IMR-90 (cell line): ENCODE results near the gene GORASP1. TPM values are rescaled to one million over a fixed set of nuclear protein-coding genes. Genes with fewer than 3 reads are reported as not detected.

ENCODE experiments used
- ATAC-seq: fragments of 200-7000 bp; cut with Tn5 transposase; 2 replicates; pipeline ENCODE4 v1.9.1; 2020; ENCODE audit warnings: low read depth, mild to moderate bottlenecking, moderate library complexity
- BruUV-seq: library from RNA; stranded (reverse); fragments of 400-500 nt; replicated peaks from 2 replicates; lab custom pipeline; 2021; lab: Mats Ljungman, UMichigan
- CTCF ChIA-PET: fragments of 300-600 bp; formaldehyde crosslinking; extraction: SDS; loops from one replicate; lab custom pipeline; 2021; ENCODE audit warnings: antibody characterized with exemption; lab: Yijun Ruan, JAX
- POLR2A ChIA-PET: fragments of 300-600 bp; sonication (Branson Sonifier 250); formaldehyde crosslinking; loops from one replicate; lab custom pipeline; 2022; ENCODE audit warnings: antibody characterized with exemption; ENCODE audit not compliant: unreplicated experiment; lab: Charles Lee
- DNase-seq: peaks from one replicate; pipeline ENCODE4 v3.0.0; 2013
- H2AFZ ChIP-seq: replicated peaks from 2 replicates; pipeline ENCODE3; 2013; ENCODE audit warnings: low read length, mild to moderate bottlenecking; ENCODE audit not compliant: poor library complexity
- H2AK5ac ChIP-seq: 2 replicates; pipeline ENCODE4 v1.6.1; 2013; ENCODE audit warnings: low read depth, low read length, inconsistent platforms
- H2AK9ac ChIP-seq: replicated peaks from 2 replicates; pipeline ENCODE3; 2013; ENCODE audit warnings: mild to moderate bottlenecking, low read depth, low read length, moderate library complexity; ENCODE audit not compliant: poor library complexity
- H2BK120ac ChIP-seq: 2 replicates; pipeline ENCODE4 v1.6.1; 2013; ENCODE audit warnings: low read depth, low read length, inconsistent platforms
- H2BK15ac ChIP-seq: 3 replicates; pipeline ENCODE4 v1.6.1; 2013; ENCODE audit warnings: low read depth, low read length, inconsistent platforms
- H2BK20ac ChIP-seq: 2 replicates; pipeline ENCODE4 v1.6.1; 2013; ENCODE audit warnings: low read depth, mild to moderate bottlenecking, inconsistent platforms, low read length, moderate library complexity
- H2BK5ac ChIP-seq: 2 replicates; pipeline ENCODE4 v1.6.1; 2013; ENCODE audit warnings: mild to moderate bottlenecking, low read depth, low read length, inconsistent platforms; ENCODE audit not compliant: poor library complexity, severe bottlenecking
- H3K14ac ChIP-seq: replicated peaks from 2 replicates; pipeline ENCODE4 v1.6.1; 2013; ENCODE audit warnings: low read depth, low read length, inconsistent platforms
- H3K18ac ChIP-seq: 2 replicates; pipeline ENCODE4 v1.6.1; 2013; ENCODE audit warnings: low read depth, low read length, control low read depth
- H3K23ac ChIP-seq: 2 replicates; pipeline ENCODE4 v1.6.1; 2013; ENCODE audit warnings: low read depth, low read length, inconsistent platforms
- H3K27ac ChIP-seq: 2 replicates; pipeline ENCODE4 v1.5.1; 2013; ENCODE audit warnings: mild to moderate bottlenecking, control low read depth, low read length; ENCODE audit not compliant: insufficient read depth
- H3K27me3 ChIP-seq: 2 replicates; pipeline ENCODE4 v1.6.1; 2013; ENCODE audit warnings: low read length; ENCODE audit not compliant: control insufficient read depth, insufficient read depth
- H3K36me3 ChIP-seq: 2 replicates; pipeline ENCODE4 v1.6.1; 2013; ENCODE audit warnings: low read length, mixed read lengths; ENCODE audit not compliant: control insufficient read depth, insufficient read depth
- H3K4ac ChIP-seq: 2 replicates; pipeline ENCODE4 v1.6.1; 2013; ENCODE audit warnings: low read depth, low read length, inconsistent platforms
- H3K4me1 ChIP-seq: 2 replicates; pipeline ENCODE4 v1.6.1; 2013; ENCODE audit warnings: low read length, mixed read lengths; ENCODE audit not compliant: control insufficient read depth, insufficient read depth
- H3K4me2 ChIP-seq: 2 replicates; pipeline ENCODE4 v1.6.1; 2013; ENCODE audit warnings: low read depth, mild to moderate bottlenecking, control low read depth, low read length, moderate library complexity
- H3K4me3 ChIP-seq: 2 replicates; pipeline ENCODE4 v1.5.1; 2013; ENCODE audit warnings: low read depth, mild to moderate bottlenecking, control low read depth, low read length, moderate library complexity; ENCODE audit not compliant: insufficient read depth
- H3K56ac ChIP-seq: 2 replicates; pipeline ENCODE4 v1.6.1; 2013; ENCODE audit warnings: low read length, inconsistent platforms; ENCODE audit not compliant: insufficient read depth; ENCODE audit errors: extremely low read depth
- H3K79me1 ChIP-seq, 2 experiments: 2 replicates each; pipeline ENCODE4 v1.6.1; 2013; ENCODE audit warnings: low read length in 2 of 2, inconsistent platforms in 1 of 2, low read depth in 1 of 2
- H3K9ac ChIP-seq: 2 replicates; pipeline ENCODE4 v1.6.1; 2013; ENCODE audit warnings: low read depth, low read length, control low read depth
- H3K9me1 ChIP-seq: 2 replicates; pipeline ENCODE4 v1.6.1; 2013; ENCODE audit warnings: low read length, inconsistent platforms; ENCODE audit not compliant: insufficient read depth
- H3K9me3 ChIP-seq: 2 replicates; pipeline ENCODE4 v1.6.1; 2013; ENCODE audit warnings: low read length; ENCODE audit not compliant: control insufficient read depth, insufficient read depth
- H4K20me1 ChIP-seq: 2 replicates; pipeline ENCODE4 v1.6.1; 2013; ENCODE audit warnings: low read length, inconsistent platforms; ENCODE audit not compliant: insufficient read depth
- H4K5ac ChIP-seq: 2 replicates; pipeline ENCODE4 v1.6.1; 2013; ENCODE audit warnings: mild to moderate bottlenecking, low read depth, low read length, control low read depth
- H4K8ac ChIP-seq, 2 experiments: 2 replicates each; pipeline ENCODE4 v1.6.1; 2013; ENCODE audit warnings: low read depth in 2 of 2, low read length in 2 of 2, control low read depth in 1 of 2, inconsistent platforms in 1 of 2
- H4K91ac ChIP-seq: 2 replicates; pipeline ENCODE4 v1.6.1; 2013; ENCODE audit warnings: low read depth, low read length, inconsistent platforms; ENCODE audit not compliant: insufficient read depth
- FOS ChIP-seq: fragments of 150-350 bp; IDR thresholded peaks from 2 replicates; pipeline ENCODE4 v1.6.1; 2016; ENCODE audit warnings: low read depth, low read length
- NFE2L2 ChIP-seq: fragments of 150-350 bp; IDR thresholded peaks from 2 replicates; pipeline ENCODE4 v1.6.1; 2016; ENCODE audit warnings: low read depth, mild to moderate bottlenecking, low read length
- POLR2A ChIP-seq: IDR thresholded peaks from 2 replicates; pipeline ENCODE4 v1.6.1; 2012; ENCODE audit warnings: mild to moderate bottlenecking, low read depth, low read length
- RAD21 ChIP-seq: IDR thresholded peaks from 2 replicates; pipeline ENCODE4 v1.6.1; 2012; ENCODE audit warnings: low read length, improper control_type of control experiment
- RCOR1 ChIP-seq: IDR thresholded peaks from 2 replicates; pipeline ENCODE4 v1.6.1; 2012; ENCODE audit warnings: mild to moderate bottlenecking, low read length, improper control_type of control experiment; ENCODE audit not compliant: insufficient replicate concordance
- RFX5 ChIP-seq: IDR thresholded peaks from 2 replicates; pipeline ENCODE4 v1.8.0; 2012; ENCODE audit warnings: low read depth, mild to moderate bottlenecking, low read length, moderate library complexity
- WGBS, 2 experiments: methylation state at CpG; one replicate each; pipeline versions ENCODE4 v1.1.5 to v1.1.7; 2013; ENCODE audit warnings: missing lambda C conversion rate in 2 of 2; ENCODE audit not compliant: insufficient read length in 1 of 2; ENCODE audit errors: extremely low coverage in 2 of 2; 5-methylcytosine and 5-hydroxymethylcytosine counted together
- dilution Hi-C: fragments of 300-500 bp; cut with HindIII; formaldehyde crosslinking; loops from one replicate; pipeline ENCODE4 v1.14.3; 2018; ENCODE audit warnings: low sequenced_read_pairs; ENCODE audit not compliant: unreplicated experiment
- in situ Hi-C: fragments of 300-500 bp; cut with MboI; formaldehyde crosslinking; loops from 3 replicates; pipeline ENCODE4 v1.14.3; 2019; ENCODE audit warnings: low sequenced_read_pairs, inconsistent platforms, mixed read lengths
- intact Hi-C: fragments of 100-400 bp; cut with micrococcal nuclease; formaldehyde crosslinking; loops from 2 replicates; pipeline ENCODE4 v1.10.0; 2022
- polyA plus RNA-seq, 3 experiments: library from polyadenylated mRNA; depleted of rRNA; stranded (reverse); fragments of >200 nt; gene quantifications; 2 replicates each; pipeline ENCODE4 v1.2.3, GENCODE V29; 2012; ENCODE audit warnings: low replicate concordance in 1 of 3
- total RNA-seq: library from RNA; depleted of rRNA; stranded (reverse); fragments of >200 nt; gene quantifications from 2 replicates; pipeline ENCODE4 v1.2.3, GENCODE V29; 2012

The GORASP1 gene
- total and polyA plus RNA-seq, 2 of the 4 experiments (the other 2 are of a cell fraction) = 35.0 to 56.6 TPM

DNA sequence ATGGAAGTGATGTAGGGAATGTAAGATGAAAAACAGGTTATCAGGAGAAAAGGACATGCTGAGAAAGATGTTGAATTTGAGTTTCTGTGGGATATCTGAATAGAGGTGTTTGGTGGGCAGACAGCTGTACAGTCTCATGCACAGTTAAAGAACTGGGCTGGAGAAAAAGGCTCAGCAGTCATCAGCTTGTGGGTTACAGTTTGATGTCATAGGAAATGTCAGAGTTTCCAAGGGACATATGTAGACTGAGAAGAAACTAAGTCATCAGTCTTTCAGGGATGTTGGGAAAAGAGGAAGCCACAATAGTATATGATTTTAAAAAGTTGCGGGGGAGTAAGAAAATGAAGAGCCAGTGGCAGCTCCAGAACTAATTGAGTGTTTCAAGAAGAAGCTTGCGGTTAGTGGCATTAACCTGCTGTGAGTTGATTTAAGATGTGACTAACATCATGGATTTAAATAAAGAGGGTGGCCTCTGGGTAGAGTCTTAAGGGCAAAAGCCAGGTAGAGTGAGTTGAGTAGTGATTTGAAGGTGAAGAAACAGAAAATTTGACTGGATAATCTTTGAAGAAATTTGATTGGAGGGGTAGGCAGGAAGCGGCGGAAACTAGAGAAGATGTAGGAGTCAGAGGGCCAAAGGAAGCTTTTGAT is 24.6 kb downstream of the GORASP1 start:
- Histone ChIP-seq H4K8ac (no peak overlapping the region), H3K79me1 (no peaks in the 10 kb centered on the region), H2AK5ac (no peak overlapping the region), H3K27ac (no peak overlapping the region), H4K5ac (no peak overlapping the region), H3K9me1 (no peaks in the 10 kb centered on the region), H2BK20ac (no peak overlapping the region), H3K23ac (no peak overlapping the region), H3K4ac (no peak overlapping the region), H3K4me2 (no peak overlapping the region), H3K18ac (no peak overlapping the region), H2BK120ac (no peak overlapping the region), H3K9me3 (no peaks in the 10 kb centered on the region), H3K4me1 (no peaks in the 10 kb centered on the region), H2AFZ (no peak overlapping the region), H3K4me3 (no peak overlapping the region), H3K27me3 (no peaks in the 10 kb centered on the region), H3K36me3 (peaks cover 24% of the 10 kb centered on the region), H4K20me1 (no peaks in the 10 kb centered on the region), H3K9ac (no peak overlapping the region), H4K91ac (no peak overlapping the region), H3K14ac (no peak overlapping the region), H2BK5ac (no peak overlapping the region), H2AK9ac (no peak overlapping the region), H3K56ac (no peak overlapping the region), H2BK15ac (no peak overlapping the region)
- CTCF ChIA-PET = no interaction called here
- POLR2A ChIA-PET = no interaction called here
- ATAC-seq = no peak
- dilution Hi-C loops = no loop called here
- in situ Hi-C loops = no loop called here
- no peak for DNase-seq
- intact Hi-C loops = no loop called here
- WGBS, 2 experiments = 95% methylated on average over 3 of the region's 4 CpGs; no CpG with 5 or more reads in 1 of the 2 experiments
- TF ChIP-seq POLR2A (no peak), RCOR1 (no peak), RAD21 (no peak), RFX5 (no peak), FOS (no peak), NFE2L2 (no peak)
- BruUV-seq = no TSS peak
